ENCODE data around the gene SEC16B. TPM values are rescaled to one million over a fixed set of nuclear protein-coding genes. Genes with fewer than 3 reads are reported as not detected.

SEC16B gene
- total and polyA plus RNA-seq, 2 of the 8 experiments (the other 6 are each of a cell fraction or from before 2014, with no cell fraction given), result 0.56 to 0.94 TPM

GRCh38 chr1:177897998-177898654 is 71.7 kb downstream of the SEC16B start:
- DNase-seq (ENCODE audit: low read depth in 1 of 2, low spot score in 2 of 2), result no peak
- ChIA-PET CTCF (ENCODE audit: partially characterized antibody) (interaction anchor here (1.1 to 2.4 kb wide), 3 partner anchors 15 to 763 kb away, joined by 3 to 14 read pairs (median 7); no protein-coding TSS in a partner anchor), POLR2A (ENCODE audit: partially characterized antibody) (no interaction called here)
- no peak overlapping the region for H4K5ac ChIP-seq (ENCODE audit: insufficient read length, low read depth, low read length)
- no peak overlapping the region for H3K9ac ChIP-seq (replicated peaks in 1 of 4; ENCODE audit: extremely low read depth in 1 of 4, low read depth in 3 of 4, low read length in 3 of 4)
- no peak overlapping the region for H2AK5ac ChIP-seq (ENCODE audit: low read depth, low read length)
- WGBS, 2 experiments (ENCODE audit: extremely low coverage in 1 of 2, insufficient coverage in 1 of 2, insufficient read length in 1 of 2, insufficient replicate concordance in 2 of 2, low coverage in 1 of 2, low lambda C conversion rate in 2 of 2, missing lambda C conversion rate in 1 of 2), result 93% methylated on average over 11 of the region's 11 CpGs; no CpG with 5 or more reads in 1 of the 2 experiments
- H3K23ac ChIP-seq (ENCODE audit: insufficient read length), result no peak overlapping the region
- no peak overlapping the region for H3K4me2 ChIP-seq (ENCODE audit: insufficient read depth in 1 of 2, low read depth in 2 of 2, low read length in 2 of 2)
- H3K79me2 ChIP-seq (ENCODE audit: control insufficient read depth in 1 of 2, insufficient read depth in 2 of 2, low read length in 2 of 2), result no peaks in the 10 kb centered on the region
- H4K8ac ChIP-seq (ENCODE audit: extremely low read depth, insufficient read depth, low read length), result no peak overlapping the region
- no peaks in the 10 kb centered on the region for H3K79me1 ChIP-seq (ENCODE audit: low read depth, low read length)
- no peak overlapping the region for H3K4ac ChIP-seq (replicated peaks; ENCODE audit: insufficient read length, low read depth, low read length)
- H3K4me1 ChIP-seq (replicated peaks in 1 of 4; ENCODE audit: control insufficient read depth in 3 of 4, insufficient read depth in 4 of 4, low read length in 3 of 4), result no peaks in the 10 kb centered on the region
- H4K91ac ChIP-seq (replicated peaks; ENCODE audit: insufficient read length, low read length), result no peak overlapping the region
- no peak overlapping the region for H3K56ac ChIP-seq (replicated peaks; ENCODE audit: insufficient read length, low read depth, low read length)
- H3K27me3 ChIP-seq (replicated peaks in 1 of 4; ENCODE audit: control insufficient read depth in 3 of 4, extremely low read depth in 1 of 4, insufficient read depth in 3 of 4, low read length in 3 of 4), result no peaks in the 10 kb centered on the region
- no peaks in the 10 kb centered on the region for H3K36me3 ChIP-seq (ENCODE audit: control insufficient read depth in 2 of 4, insufficient read depth in 4 of 4, low read length in 3 of 4)
- H3K27ac ChIP-seq (ENCODE audit: low read depth, low read length), result no peak overlapping the region
- no peak overlapping the region for H3K4me3 ChIP-seq (ENCODE audit: extremely low read depth in 1 of 4, insufficient read depth in 2 of 4, low read depth in 3 of 4, low read length in 4 of 4)
- H2BK15ac ChIP-seq (ENCODE audit: low read length), result no peak overlapping the region
- no peak overlapping the region for H3K14ac ChIP-seq (ENCODE audit: insufficient read length)
- H4K20me1 ChIP-seq (replicated peaks in 1 of 2; ENCODE audit: control insufficient read depth in 1 of 2, insufficient read depth in 2 of 2, low read length in 2 of 2), result no peaks in the 10 kb centered on the region
- H2AFZ ChIP-seq (ENCODE audit: low read length), result no peak overlapping the region
- H2BK12ac ChIP-seq (ENCODE audit: low read depth, low read length), result no peak overlapping the region
- no peak for FAIRE-seq
- no peak overlapping the region for H3K18ac ChIP-seq (ENCODE audit: extremely low read depth, low read length)
- H2BK120ac ChIP-seq (replicated peaks; ENCODE audit: low read depth, low read length), result no peak overlapping the region
- H2BK20ac ChIP-seq (ENCODE audit: low read length), result no peak overlapping the region
- no peaks in the 10 kb centered on the region for H3K9me3 ChIP-seq (ENCODE audit: insufficient read depth in 2 of 2, low read depth in 1 of 2, low read length in 1 of 2)
- no peaks in the 10 kb centered on the region for H3K23me2 ChIP-seq (ENCODE audit: low read depth, low read length)
- H2BK5ac ChIP-seq (ENCODE audit: low read depth, low read length), result no peak overlapping the region
- TF ChIP-seq HDAC6 (IDR thresholded peaks at IDR 0.05; ENCODE audit: low read depth, low read length), result no peak
- TF ChIP-seq JUND (IDR thresholded peaks at IDR 0.05; ENCODE audit: low read length), result no peak
- no peak for TF ChIP-seq RAD21 (IDR thresholded peaks at IDR 0.05 in 1 of 2, conservative IDR thresholded peaks at IDR 0.05 in 1 of 2; ENCODE audit: low read depth in 2 of 2, low read length in 2 of 2)
- TF ChIP-seq, protein P1, sequence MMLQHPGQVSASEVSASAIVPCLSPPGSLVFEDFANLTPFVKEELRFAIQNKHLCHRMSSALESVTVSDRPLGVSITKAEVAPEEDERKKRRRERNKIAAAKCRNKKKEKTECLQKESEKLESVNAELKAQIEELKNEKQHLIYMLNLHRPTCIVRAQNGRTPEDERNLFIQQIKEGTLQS (IDR thresholded peaks at IDR 0.05; ENCODE audit: insufficient read depth, low read depth, low read length), result no peak
- TF ChIP-seq SP4 (IDR thresholded peaks at IDR 0.05; ENCODE audit: low read length), result no peak
- TF ChIP-seq NRF1 (IDR thresholded peaks at IDR 0.05; ENCODE audit: low read depth, low read length), result no peak
- no peak for TF ChIP-seq RFX5 (IDR thresholded peaks at IDR 0.05; ENCODE audit: borderline replicate concordance, low read depth, low read length)
- no peak for TF ChIP-seq EGR1 (IDR thresholded peaks at IDR 0.05; ENCODE audit: borderline replicate concordance, low read depth, low read length)
- no peak for TF ChIP-seq CTCF (IDR thresholded peaks at IDR 0.05; ENCODE audit: control extremely low read depth in 1 of 3, insufficient read depth in 1 of 3, low read depth in 1 of 3, low read length in 3 of 3)
- TF ChIP-seq RBBP5 (IDR thresholded peaks at IDR 0.05; ENCODE audit: borderline replicate concordance, low read depth, low read length), result no peak

Measured in H1 (cell line).